CD4-positive, alpha-beta T cell treated with Interleukin-6 for 4 hours (primary cell): Measurements from ENCODE around the gene FAM3A.
"Not testable (repeated sequence)": the region's sequence is repeated elsewhere in the genome, so short reads cannot be mapped to it uniquely, and the experiment has no call there.

Experiments
- DNase-seq: peaks from one replicate; pipeline ENCODE4 v3.0.0-alpha.2; 2020; ENCODE audit warnings: mixed read lengths

The FAM3A gene

DNA sequence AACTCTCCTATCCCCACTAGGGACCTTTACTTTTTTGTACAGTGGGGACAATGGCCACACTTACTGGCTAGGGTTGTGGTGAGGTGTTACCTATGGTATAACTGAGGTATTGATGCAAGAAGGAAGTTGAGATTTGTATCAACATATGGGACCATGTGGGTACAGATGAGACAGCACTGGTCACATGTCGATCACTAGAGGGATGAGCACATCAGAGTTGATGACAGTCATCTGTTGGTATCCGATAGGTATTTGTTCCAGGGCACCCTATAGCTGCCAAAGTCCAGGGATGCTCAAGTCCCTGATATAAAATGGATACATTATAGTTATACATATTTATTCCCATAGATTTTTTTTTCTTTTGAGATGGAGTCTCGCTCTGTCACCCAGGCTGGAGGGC, 13.0 kb downstream of the FAM3A start:
- no peak for DNase-seq

DNA sequence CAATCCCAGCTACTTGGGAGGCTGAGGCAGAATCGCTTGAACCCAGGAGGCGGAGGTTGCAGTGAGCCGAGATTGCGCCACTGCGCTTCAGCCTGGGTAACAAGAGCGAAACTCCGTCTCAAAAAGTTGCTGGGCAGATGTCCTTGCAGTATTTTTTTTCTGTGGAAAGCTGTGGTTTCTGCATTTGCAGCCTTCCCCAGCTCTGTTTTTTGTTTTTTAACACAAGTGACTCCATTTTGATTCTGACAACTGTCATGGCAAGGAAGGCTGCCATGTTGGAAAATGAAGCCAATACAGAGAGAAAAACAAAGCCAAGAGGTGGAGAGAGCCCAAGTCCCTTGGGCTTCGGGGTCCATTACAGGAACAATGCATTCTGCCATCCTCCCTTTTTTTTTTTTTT, 13.9 kb downstream of the FAM3A start:
- DNase-seq: no peak

DNA sequence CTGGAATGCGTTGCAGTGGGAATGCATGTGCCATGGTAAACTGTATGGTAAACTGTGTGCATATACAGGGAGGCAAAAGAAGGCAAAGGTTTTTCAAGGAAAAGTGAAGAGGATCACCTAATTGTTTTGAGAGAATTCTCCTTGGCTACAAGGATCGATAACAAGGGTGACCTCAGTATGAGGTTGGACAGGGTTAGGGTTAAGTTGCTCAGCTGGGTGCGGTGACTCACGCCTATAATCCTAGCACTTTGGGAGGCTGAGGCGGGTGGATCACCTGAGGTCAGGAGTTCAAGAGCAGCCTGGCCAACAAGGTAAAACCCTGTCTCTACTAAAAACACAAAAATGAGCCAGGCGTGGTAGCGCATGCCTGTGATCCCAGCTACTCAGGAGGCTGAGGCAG, 14.6 kb downstream of the FAM3A start:
- DNase-seq: not testable (repeated sequence)

DNA sequence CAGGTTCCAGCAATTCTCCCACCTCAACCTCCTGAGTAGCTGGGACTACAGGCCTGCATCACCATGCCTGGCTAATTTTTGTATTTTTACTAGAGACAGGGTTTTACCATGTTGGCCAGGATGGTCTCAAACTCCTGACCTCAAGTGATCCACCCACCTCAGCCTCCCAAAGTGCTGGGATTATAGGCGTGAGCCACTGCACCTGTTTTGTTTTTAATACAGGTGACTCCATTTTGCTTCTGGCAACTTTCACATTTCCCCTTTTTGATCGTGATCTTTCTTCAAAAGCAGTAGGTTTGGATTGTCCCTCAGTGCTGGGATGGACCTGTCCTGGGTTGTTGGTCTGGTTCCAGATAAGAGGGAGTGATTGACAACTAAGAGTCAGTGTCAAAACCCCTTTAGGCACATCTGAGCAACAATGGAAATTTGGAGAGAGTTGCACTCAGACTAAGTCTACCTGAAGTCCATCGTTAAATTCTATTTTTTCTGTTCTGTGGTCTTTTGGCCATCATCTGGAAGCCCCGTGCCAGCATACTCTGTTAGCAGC, 19.4 kb downstream of the FAM3A start:
- DNase-seq: not testable (repeated sequence)

DNA sequence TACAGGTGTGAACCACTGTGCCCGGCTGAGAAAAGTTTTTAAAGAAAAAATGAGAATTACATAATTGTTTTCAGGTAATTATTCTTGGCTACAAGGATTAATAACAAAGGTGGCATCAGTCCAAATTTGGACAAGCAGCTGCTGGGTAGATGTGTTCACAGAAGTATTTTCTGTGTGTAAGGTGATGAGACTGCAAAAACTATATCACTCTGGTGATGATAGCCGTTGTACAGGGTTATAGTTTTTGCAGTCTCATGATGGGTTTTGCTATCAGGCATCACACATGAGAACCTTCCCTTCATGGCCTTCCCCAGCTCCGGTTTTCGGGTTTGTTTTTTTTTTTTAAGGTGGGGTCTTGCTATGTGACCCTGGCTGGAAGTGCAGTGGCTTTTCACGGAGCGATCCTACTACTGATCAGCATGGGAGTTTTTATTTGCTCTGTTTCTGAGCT, 20.5 kb downstream of the FAM3A start:
- no peak for DNase-seq

DNA sequence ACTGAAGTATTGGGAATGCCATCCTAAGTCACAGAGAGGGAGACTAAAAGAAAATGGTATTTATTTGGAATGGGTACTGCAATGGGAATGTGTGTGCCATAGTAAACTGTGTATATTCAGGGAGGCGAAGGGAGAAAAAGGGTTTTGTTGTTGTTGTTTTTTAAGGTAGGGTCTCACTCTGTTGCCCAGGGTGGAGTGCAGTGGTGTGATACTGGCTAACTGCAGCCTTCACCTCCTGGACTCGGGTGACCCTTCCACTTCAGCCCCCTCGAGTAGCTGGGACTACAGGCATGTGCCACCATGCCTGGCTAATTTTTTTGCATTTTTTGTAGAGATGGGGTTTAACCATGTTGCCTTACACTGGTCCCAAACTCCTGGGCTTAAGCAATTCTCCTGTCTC, 21.3 kb downstream of the FAM3A start:
- DNase-seq: no peak

DNA sequence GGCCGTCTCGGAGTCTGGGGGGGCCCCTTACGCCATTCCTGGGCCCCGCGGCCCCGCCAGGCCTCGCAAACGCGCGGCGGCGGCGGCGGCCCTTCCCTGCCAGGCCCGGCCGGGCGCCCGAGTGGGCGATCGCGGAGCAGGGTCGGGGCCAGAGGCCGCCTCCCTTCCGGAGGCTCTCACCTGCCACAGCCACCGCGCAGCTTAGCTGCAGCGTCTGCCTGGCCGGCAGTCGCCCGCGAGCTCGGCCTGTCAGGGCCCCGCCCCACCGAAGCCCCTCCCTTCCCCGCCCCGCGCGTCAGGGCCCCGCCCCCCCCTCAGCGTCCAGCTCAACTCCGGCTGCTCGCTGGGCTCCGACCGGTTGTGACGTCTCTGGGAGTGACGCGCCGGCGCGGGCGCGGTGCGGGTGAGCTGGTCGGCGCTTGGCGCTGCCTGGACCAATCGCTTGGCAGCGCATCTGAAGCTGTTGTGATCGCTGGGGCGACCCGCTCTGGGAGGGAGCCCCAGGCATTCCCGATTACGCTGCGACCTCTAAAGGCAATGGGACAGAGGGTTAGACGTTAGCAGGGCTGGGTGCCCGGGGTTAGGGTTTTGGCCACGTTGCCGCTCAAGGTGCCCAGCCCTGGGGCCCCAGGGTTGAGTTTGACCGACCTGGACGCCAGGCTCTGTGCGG, 25.5 kb downstream of the FAM3A start, which contains the start of gene SLC10A3:
Gene SLC10A3 (minus strand): TSS at position 216 of the 670 bp plus-strand sequence. CDS start 1,689 bp downstream, outside the sequence.
- DNase-seq: peak; percentile 91

DNA sequence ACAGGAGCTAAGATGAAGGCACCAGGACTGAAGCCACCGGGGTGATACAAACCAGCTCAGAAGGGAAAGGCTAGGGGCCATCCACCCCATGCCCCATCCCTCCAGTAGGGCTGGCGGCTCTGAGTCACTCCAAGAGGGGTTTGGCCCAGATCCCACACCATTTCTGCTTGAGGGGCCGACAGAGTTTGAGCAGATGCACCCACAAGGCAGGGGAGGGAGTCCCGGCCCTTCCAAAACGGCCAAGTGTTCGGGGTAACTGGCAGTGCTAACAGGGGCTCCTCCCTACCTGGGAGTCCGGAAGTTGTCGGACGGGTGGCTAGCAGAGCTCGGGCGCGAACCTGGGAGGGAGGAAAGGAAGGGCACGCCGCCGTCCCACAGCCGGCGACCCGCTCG, 26.0 kb downstream of the FAM3A start:
- peak; percentile 34 for DNase-seq

DNA sequence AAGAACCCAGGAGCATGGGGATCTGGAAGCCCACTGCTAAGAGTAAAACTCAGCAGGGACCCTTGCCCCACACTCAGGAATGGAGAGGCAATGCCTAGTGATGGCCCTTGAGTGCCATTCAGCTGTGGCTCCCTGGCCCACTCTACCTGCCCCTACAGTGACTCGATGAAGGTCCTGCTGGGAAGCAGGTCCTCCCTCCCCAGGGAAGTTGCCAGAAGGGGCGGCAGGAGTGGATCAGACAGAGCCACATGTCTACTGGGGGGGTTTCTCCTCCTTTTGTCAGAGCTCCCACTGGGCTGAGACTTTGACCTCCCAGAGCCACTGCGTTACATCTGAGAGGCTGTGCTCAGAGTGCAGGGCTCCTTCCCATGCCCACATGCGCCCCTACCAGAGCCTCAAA, 26.9 kb downstream of the FAM3A start:
- no peak for DNase-seq

DNA sequence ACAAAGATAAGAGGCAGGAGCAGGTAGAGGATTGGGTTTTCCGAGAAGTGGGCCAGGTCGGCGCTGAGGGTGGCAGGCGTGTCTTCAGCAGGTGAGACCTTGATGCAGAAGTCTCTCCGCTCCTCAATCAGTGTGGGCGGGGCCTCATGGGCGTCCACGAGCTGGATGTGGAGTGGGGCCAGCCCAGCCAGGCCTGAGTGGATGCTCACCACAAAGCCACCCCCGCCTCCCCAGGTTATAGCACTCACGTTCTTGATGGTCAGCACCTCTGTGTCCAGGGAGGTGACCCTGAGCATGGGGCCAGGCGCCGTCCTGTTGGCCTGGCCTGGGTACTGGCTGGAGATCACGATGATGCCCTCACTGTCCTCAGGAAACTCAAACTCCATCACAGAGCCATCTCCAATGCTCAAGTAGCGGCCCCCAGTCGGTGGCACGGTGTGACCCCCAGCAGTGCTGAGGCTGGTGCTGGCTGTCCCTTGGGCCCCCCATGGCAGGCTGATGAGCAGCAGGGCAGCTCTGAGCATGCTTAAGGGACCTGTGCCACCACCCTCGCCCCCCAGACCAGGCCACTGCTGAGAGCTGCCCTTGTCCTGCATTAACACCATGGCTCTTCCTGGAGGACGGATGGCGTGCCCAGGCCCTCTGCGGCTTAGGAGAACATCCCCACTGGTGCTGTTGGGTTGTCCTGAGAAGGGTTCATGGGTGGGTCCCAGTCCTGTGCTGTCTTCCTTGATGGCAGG, 27.5 kb downstream of the FAM3A start:
- DNase-seq: no peak

DNA sequence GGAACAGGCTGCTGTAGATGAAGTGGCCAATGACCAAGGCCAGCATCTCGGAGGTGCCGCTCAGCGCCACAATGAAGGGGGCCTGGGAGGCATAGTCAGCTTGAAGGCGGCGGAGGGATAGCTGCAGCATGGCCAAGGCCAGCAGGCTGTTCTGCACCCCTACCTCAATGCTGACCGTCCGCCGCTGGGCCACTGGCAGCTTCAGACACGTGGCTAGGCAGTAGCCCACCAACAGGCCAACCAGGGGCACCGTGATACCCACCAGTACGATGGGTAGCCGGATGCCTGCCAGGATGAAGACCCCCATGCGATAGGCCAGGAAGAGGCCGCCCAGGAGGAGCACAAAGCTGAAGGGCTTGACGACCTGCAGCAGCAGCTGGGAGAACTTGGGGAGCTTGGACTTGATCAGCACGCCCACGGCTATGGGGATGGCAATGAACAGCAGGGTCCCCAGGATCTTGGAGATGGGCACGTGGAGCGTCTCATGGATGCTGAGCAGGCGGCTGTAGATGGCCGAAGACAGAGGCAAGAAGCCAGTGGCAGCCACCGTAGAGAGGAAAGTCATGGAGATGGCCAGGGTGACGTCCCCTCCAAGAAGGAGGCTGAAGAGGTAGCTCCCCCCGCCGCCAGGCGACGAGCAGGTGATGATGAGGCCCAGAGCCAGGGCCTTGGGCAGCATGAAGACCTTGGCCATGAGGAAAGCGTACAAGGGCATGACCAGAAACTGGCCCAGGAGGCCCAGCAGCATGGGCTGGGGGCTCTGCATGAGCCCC, 28.3 kb downstream of the FAM3A start:
- DNase-seq: no peak

DNA sequence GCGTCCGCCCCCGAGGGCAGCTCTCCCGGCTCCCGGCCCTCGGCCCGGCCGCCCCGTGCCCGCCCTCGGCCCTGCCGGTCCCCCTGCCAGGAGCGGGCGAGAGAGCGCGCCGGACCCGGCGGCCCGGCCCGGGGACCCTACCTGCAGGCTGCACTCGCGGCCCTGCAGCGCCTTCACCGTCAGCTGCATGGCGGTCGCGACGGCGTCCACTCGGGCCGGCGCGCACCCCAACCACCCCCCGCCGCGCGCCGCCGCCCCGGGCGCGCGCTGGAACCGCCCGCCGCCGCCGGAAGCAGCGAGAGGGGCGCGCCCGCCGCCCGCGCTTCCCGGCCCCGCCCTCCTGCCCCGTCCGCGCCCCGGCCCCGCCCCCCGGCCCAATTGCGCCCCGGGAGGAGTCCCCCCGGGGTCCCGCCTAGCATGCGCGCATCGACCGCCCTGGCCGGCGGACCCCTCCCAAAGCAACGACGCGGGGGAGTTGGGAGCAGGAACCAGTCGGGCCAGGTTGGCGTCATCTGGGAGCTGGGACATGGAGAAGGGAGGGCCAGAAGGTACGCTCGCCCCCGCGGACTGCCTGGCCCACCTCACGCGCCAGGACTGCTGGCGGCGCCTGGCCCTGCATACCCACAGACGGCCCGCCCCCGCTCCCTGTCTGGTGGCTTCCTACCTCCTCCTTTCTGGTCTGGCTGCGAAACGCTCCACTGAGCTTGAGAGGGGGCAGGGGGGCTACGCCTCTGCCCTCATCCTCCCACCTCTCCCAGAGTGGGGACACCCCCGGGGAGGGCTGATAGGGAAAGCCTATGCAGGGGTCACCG, 29.4 kb downstream of the FAM3A start, which contains the start of gene UBL4A:
Gene UBL4A (minus strand): TSS at position 220 of the 812 bp plus-strand sequence. CDS start 31 bp downstream, at position 189.
- DNase-seq: peak; percentile 69

DNA sequence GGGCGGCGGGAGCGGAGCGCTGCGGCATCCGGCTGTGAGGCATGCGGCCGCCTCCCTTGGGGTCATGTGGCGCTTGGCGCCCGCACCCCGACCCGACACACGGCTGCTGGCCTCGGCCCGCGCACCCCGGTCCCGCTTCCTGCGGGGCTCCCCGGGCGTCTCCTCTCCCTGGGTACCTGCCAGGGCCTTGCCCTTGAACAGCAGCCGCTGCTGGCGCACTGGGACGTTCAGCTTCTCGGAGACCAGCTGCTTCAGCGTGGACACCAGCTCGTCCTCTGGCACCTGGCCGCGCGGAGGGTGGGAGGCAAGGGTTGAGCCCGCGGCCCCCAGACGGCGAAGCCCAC, 30.0 kb downstream of the FAM3A start:
- peak; percentile 54 for DNase-seq

DNA sequence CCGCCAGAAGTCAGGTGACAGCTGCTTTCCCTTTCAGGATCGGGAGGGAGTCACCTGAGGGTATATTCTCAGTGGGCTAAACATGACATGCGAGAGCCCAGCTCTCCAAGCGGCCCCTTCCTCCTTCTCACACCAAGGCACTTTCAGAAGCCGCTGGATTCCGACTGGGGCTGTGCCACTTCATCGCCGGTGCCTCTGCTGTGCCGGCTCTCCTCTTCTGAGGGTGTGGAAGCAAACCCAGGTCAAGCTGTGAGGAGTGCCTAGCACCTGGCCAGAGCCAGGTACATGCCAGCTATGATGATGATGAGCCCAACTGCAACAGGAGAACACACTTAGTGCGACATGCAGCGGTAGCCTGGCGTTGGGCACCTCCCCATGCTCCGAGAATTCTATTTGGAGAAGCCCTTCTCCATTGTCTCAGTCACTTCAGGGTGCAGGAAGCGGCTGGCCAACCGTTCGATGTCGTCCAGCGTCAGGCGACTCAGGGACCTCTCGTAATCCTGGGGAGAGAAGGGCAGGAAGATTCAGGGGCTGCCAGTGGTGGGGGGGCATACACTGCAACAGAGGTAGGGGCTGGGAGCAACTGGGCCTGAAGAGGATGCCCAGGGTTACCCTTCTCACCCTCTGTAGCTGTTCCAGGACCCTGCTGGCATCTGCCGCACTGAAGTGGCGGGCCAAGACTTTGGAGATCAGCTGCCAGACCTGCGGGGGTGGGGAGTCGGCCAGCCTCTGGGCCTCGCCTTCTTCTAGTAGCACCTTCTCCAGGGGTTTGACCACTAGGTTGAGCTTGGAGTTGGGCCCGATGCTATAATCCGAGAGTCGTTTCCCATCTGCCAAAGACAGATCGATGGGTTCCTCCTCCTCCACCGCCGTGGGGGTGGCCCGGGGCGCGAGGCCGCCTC, 30.6 kb downstream of the FAM3A start:
- no peak for DNase-seq

DNA sequence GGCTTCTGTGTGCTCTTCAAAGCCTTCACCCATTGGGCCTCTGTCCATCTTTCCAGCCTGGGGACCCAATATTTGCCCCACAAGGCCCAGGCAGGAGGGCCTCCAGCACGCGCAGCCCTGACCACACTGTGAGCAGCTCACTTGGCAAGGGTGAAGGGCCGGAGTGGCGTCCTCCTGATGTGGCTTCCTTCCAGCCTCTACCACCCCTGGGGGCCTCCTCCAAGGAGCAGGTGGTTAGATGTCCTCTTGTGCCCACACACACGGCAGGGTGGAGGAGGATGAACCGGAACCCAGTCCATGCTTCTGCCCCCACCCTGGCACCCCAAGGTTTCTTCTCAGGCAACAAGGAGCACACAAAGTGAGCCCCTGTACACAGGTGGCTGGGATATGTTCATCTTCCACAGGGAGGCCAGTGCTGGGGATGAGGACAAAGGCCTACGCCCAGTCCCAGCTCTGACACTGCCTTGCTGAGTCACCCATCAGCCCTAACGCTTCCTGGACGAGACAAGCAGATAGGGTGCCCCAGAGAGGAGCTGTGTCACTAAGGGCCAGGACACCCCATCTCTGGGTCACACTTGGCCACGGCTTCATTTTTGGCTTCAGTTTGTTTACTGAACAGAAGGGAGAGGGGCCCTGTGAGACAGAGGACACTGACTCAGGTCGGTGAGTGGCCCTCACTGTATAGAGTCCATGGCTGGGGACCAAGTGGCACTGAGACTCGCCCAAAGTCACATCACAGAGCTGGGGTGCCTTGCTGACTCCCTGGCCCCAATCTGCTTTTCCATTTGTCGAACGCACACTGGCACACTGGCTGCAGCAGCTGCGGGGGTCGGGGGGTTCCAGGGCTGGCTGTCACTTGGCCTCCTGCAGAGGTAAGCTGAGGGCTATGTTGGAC, 31.5 kb downstream of the FAM3A start:
- DNase-seq: no peak

DNA sequence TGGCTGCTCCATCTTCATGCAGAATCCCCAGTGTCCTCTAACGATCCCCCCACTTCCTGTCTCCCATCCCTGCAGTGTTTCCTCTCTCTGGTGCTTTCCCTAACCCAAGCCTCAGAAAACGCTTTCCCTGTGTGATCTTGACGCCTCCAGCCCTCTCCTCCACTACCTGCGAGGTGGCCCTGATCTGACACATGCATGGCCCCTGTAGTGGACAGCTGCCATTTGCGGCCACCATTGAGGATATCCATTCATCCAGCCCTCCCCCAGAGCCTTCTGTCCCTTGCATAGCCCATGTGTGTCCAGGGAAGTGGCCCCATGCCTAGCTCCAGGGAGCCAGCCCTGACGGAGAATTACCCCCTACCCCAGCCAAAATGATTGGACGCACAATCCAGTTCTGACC, 32.7 kb downstream of the FAM3A start:
- no peak for DNase-seq

DNA sequence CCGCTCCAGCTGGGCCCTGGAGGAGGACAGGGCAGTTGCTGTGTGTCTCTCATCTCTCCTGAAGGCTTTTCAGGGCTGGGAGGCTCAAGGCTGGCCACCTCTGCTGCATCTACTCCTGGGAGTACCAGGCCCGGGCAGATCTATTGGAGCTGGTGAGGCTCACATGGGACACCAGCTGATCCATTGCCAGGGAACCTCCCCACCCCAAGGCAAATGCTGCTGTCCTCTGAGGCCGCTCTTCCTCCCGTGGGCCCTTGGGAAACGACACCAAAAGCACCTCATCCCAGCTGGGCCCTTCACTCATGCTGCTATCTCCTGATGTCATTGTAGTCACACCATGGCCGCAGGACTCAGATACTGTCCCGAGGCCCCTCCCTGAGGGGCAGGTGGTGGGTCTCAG, 33.2 kb downstream of the FAM3A start:
- no peak for DNase-seq

DNA sequence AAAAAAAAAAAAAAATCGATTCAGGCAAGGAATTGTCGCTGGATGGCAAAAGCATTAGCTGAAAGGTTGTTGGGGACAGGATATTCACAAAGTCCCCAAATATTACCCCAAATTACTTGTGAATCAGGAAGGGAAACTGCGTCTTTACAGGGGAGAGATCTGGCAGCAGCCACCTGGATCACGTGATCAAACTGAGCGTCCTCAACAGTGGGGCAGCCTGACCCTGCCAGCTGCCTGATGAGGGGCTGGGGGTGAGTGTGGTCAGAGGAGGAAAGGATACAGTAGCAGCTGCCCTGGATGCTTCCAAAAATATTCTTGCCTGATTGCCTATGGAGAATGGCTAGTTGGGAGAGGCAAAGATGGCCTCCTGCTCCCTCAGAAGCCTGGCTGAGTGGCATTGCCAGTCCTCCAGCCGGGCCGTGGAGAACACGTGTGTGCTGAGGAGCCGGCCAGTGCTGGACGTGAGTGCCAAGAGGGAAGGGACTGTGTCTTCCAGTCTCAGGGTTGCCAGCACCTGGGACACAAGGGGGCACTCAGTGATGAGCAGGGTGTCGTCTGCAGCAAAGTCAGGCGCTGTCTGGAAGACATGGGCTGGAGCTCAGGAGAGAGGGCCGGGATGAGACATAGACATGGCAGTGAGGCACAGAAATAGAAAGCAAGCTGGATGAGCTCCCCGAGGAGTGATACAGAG, 34.0 kb downstream of the FAM3A start:
- no peak for DNase-seq

DNA sequence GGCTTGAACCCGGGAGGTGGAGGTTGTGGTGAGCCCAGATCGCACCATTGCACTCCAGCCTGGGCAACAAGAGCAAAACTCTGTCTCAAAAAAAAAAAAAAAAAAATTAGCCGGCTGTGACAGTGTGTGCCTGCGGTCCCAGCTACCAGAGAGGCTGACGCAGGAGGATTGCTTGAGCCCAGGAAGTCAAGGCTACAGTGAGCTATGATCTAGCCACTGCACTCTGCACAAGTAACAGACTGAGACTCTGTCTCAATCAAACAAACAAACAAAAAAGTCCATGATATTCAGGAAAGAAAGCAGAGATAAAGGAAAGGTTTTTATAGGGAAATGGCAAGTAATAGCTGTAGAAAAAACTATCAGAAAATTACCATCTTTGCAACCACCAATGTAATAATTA, 34.8 kb downstream of the FAM3A start:
- DNase-seq: no peak
